ENCODE measurements around the gene APOH. TPM values are rescaled to one million over a fixed set of nuclear protein-coding genes. Genes with fewer than 3 reads are reported as not detected.

The APOH gene, protein sequence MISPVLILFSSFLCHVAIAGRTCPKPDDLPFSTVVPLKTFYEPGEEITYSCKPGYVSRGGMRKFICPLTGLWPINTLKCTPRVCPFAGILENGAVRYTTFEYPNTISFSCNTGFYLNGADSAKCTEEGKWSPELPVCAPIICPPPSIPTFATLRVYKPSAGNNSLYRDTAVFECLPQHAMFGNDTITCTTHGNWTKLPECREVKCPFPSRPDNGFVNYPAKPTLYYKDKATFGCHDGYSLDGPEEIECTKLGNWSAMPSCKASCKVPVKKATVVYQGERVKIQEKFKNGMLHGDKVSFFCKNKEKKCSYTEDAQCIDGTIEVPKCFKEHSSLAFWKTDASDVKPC
- polyA plus RNA-seq (2013, experiment 1 of 2), result not detected
- not detected for polyA plus RNA-seq (2013, experiment 2 of 2)

DNA sequence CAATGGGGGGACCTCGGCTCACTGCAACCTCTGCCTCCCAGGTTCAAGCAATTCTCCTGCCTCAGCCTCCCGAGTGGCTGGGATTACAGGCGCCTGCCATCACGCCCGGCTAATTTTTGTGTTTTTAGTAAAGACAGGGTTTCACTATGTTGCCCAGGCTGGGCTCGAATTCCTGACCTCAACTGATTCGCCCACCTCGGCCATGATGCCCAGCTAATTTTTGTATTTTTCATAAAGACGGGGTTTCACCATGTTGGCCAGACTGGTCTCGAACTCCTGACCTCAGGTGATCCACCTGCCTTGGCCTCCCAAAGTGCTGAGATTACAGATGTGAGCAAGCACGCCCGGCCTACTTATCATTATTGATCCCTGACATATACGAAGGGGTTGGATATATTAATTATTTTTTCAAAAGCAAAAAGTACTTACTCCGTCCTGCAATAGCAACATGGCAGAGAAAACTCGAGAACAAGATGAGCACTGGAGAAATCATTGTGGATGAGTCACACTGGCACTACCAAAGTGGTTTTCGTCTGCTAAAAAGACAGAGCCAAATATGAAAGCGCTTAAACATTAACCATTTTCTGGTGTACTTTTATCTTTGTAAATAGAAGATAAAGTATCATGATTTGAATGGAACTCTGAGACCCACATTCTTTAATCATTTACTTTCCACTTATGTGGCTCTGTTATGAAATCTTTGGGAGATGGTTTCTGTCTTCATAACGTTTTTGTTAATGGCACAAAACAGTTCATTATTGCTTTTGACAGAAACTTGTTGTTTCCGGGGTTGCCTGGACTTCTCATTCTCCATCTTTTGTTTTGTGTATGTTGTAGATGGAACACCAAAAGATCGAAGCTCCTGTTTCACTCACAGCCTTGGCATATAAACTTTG, at the start of gene APOH:
Gene APOH, minus strand, starts transcription at position 529 of the 896 bp plus-strand sequence. Its CDS starts 36 bp downstream, at position 493.
- no CpG with 5 or more reads among the region's 20 CpGs for WGBS (ENCODE audit: extremely low coverage, insufficient coverage, low lambda C conversion rate)
- no peak for DNase-seq

DNA sequence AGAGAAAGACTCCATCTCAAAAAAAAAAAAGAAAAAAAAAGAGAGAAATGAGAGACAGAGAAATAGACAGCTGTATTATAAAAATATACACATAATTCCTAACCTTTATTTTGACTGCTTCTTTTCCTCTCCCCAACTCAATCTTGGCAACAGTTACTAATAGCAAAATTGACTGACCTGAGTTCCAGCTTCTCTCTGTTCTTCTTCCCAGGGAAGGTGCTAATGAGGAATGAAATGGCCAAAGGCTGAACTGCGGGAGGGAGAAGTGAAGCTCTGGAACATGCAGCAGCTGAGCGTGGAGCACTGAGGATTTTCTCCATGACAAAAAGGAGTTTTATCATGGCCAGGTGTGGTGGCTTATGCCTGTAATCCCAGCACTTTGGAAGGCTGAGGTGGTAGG, 48.0 kb upstream of the APOH start:
- Histone ChIP-seq H4K5ac (ENCODE audit: low read length) (no peak overlapping the region), H2BK5ac (ENCODE audit: low read length) (no peak overlapping the region), H2BK15ac (replicated peaks; ENCODE audit: low read depth) (no peak overlapping the region), H3K4ac (ENCODE audit: low read depth, low read length) (no peak overlapping the region), H3K79me1 (ENCODE audit: low read length) (no peaks in the 10 kb centered on the region), H3K9ac (ENCODE audit: low read length) (no peak overlapping the region), H2BK120ac (ENCODE audit: low read depth, low read length) (no peak overlapping the region), H3K27me3 (ENCODE audit: insufficient read depth, low read length, poor library complexity) (no peaks in the 10 kb centered on the region), H3K27ac (ENCODE audit: low read depth, low read length) (no peak overlapping the region), H3K4me3 (ENCODE audit: low read length) (no peak overlapping the region), H3K79me2 (ENCODE audit: control insufficient read depth, insufficient read depth, low read length) (no peaks in the 10 kb centered on the region), H4K8ac (ENCODE audit: low read depth, low read length) (no peak overlapping the region), H3K36me3 (ENCODE audit: control insufficient read depth, insufficient read depth, low read length) (no peaks in the 10 kb centered on the region), H3K23ac (ENCODE audit: low read length) (no peak overlapping the region), H2AK5ac (ENCODE audit: low read length) (no peak overlapping the region), H3K56ac (ENCODE audit: low read length) (no peak overlapping the region), H3K4me1 (ENCODE audit: control insufficient read depth, low read depth, low read length) (no peaks in the 10 kb centered on the region), H3K4me2 (ENCODE audit: low read length) (no peak overlapping the region), H3K18ac (ENCODE audit: low read length) (no peak overlapping the region)
- WGBS (ENCODE audit: extremely low coverage, insufficient coverage, low lambda C conversion rate), result no CpG with 5 or more reads among the region's 2 CpGs
- DNase-seq, result peak; percentile 36

More for the DNA sequence above, at the start of gene APOH:
- Histone ChIP-seq H3K9ac (ENCODE audit: low read length) (no peak within 1 kb of the TSS), H3K27me3 (ENCODE audit: insufficient read depth, low read length, poor library complexity) (no peaks in the 10 kb centered on the region), H4K5ac (ENCODE audit: low read length) (no peak within 1 kb of the TSS), H3K36me3 (ENCODE audit: control insufficient read depth, insufficient read depth, low read length) (no peaks in the 10 kb centered on the region), H3K56ac (ENCODE audit: low read length) (no peak within 1 kb of the TSS), H3K27ac (ENCODE audit: low read depth, low read length) (no peak within 1 kb of the TSS), H3K23ac (ENCODE audit: low read length) (no peak within 1 kb of the TSS), H2BK120ac (ENCODE audit: low read depth, low read length) (no peak within 1 kb of the TSS), H3K79me2 (ENCODE audit: control insufficient read depth, insufficient read depth, low read length) (no peaks in the 10 kb centered on the region), H3K4me1 (ENCODE audit: control insufficient read depth, low read depth, low read length) (no peaks in the 10 kb centered on the region), H2BK15ac (replicated peaks; ENCODE audit: low read depth) (no peak within 1 kb of the TSS), H3K4me3 (ENCODE audit: low read length) (no peak within 1 kb of the TSS), H2BK5ac (ENCODE audit: low read length) (no peak within 1 kb of the TSS), H3K4ac (ENCODE audit: low read depth, low read length) (no peak within 1 kb of the TSS), H3K18ac (ENCODE audit: low read length) (no peak within 1 kb of the TSS), H2AK5ac (ENCODE audit: low read length) (no peak within 1 kb of the TSS), H3K4me2 (ENCODE audit: low read length) (no peak within 1 kb of the TSS), H4K8ac (ENCODE audit: low read depth, low read length) (no peak within 1 kb of the TSS), H3K79me1 (ENCODE audit: low read length) (no peaks in the 10 kb centered on the region)

DNA sequence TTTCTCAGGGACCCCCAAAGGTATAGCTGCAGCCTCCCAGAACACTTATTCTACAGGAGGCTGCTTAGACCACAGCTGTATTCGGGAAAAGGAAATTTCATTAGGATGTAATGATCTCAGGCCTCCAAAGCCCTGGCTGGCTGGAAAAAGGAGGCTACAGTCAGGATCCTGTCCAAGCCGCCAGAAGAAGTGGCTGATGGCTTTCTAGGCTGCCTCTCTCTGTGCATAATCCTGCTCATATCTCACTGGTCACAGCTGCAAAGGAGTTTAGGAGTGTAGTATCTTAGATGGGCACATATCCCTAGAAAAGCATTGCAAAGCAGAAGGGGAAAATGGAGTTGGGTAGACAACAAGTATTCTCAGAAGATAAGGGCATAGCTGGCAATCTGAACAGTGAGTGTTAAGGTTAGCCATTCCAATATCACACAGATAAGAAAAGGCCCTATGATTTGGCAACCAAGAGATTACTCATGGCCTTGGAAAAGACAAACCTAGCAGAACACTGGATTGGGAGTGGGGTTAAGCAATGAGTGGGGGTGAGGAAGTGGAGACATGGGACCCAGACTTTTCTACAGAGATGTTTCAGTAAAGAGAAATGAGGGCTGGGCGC, 47.2 kb upstream of the APOH start:
- WGBS (ENCODE audit: extremely low coverage, insufficient coverage, low lambda C conversion rate), result no CpG with 5 or more reads among the region's 3 CpGs
- H3K27ac ChIP-seq (ENCODE audit: low read depth, low read length), result no peak overlapping the region

DNA sequence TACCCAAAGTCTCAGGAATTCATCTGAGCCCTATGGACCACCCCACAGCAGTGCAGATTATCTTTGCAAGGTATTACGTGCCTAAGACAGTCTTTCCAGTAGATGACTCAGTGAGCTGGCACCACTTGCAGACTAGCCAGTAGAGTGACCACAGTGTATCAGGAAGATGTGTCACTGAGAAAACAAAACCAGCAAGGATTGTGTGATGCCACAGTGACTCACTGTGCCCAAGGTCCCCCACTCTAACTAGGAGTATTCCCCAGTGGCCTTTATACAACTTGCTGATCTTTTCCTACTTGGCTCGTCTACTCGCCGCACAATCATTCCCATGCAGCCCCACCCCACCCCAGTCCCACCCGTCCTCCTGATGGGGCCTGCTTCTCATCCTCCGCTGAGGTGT, 46.4 kb upstream of the APOH start:
- Histone ChIP-seq H2BK5ac (ENCODE audit: low read length) (no peak overlapping the region), H3K79me2 (ENCODE audit: control insufficient read depth, insufficient read depth, low read length) (no peaks in the 10 kb centered on the region), H3K4ac (ENCODE audit: low read depth, low read length) (no peak overlapping the region), H3K4me1 (ENCODE audit: control insufficient read depth, low read depth, low read length) (no peaks in the 10 kb centered on the region), H2BK120ac (ENCODE audit: low read depth, low read length) (no peak overlapping the region), H3K56ac (ENCODE audit: low read length) (no peak overlapping the region), H3K36me3 (ENCODE audit: control insufficient read depth, insufficient read depth, low read length) (no peaks in the 10 kb centered on the region), H4K5ac (ENCODE audit: low read length) (no peak overlapping the region), H4K8ac (ENCODE audit: low read depth, low read length) (no peak overlapping the region), H3K4me3 (ENCODE audit: low read length) (no peak overlapping the region), H3K27me3 (ENCODE audit: insufficient read depth, low read length, poor library complexity) (no peaks in the 10 kb centered on the region), H3K27ac (ENCODE audit: low read depth, low read length) (no peak overlapping the region), H3K23ac (ENCODE audit: low read length) (no peak overlapping the region), H3K18ac (ENCODE audit: low read length) (no peak overlapping the region), H3K4me2 (ENCODE audit: low read length) (no peak overlapping the region), H2BK15ac (replicated peaks; ENCODE audit: low read depth) (no peak overlapping the region), H2AK5ac (ENCODE audit: low read length) (no peak overlapping the region), H3K79me1 (ENCODE audit: low read length) (no peaks in the 10 kb centered on the region), H3K9ac (ENCODE audit: low read length) (no peak overlapping the region)
- DNase-seq, result no peak
- WGBS (ENCODE audit: extremely low coverage, insufficient coverage, low lambda C conversion rate), result no CpG with 5 or more reads among the region's 6 CpGs

More for the DNA sequence above, 47.2 kb upstream of the APOH start:
- H3K4ac ChIP-seq (ENCODE audit: low read depth, low read length), result no peak overlapping the region
- H2BK15ac ChIP-seq (replicated peaks; ENCODE audit: low read depth), result no peak overlapping the region
- H4K8ac ChIP-seq (ENCODE audit: low read depth, low read length), result no peak overlapping the region
- H2BK5ac ChIP-seq (ENCODE audit: low read length), result no peak overlapping the region
- H4K5ac ChIP-seq (ENCODE audit: low read length), result no peak overlapping the region
- no peak overlapping the region for H3K56ac ChIP-seq (ENCODE audit: low read length)
- H3K18ac ChIP-seq (ENCODE audit: low read length), result no peak overlapping the region
- no peak overlapping the region for H2AK5ac ChIP-seq (ENCODE audit: low read length)
- H3K4me1 ChIP-seq (ENCODE audit: control insufficient read depth, low read depth, low read length), result no peaks in the 10 kb centered on the region
- H2BK120ac ChIP-seq (ENCODE audit: low read depth, low read length), result no peak overlapping the region
- H3K9ac ChIP-seq (ENCODE audit: low read length), result no peak overlapping the region
- H3K4me2 ChIP-seq (ENCODE audit: low read length), result no peak overlapping the region
- H3K27me3 ChIP-seq (ENCODE audit: insufficient read depth, low read length, poor library complexity), result no peaks in the 10 kb centered on the region
- H3K23ac ChIP-seq (ENCODE audit: low read length), result no peak overlapping the region
- no peaks in the 10 kb centered on the region for H3K79me2 ChIP-seq (ENCODE audit: control insufficient read depth, insufficient read depth, low read length)
- H3K36me3 ChIP-seq (ENCODE audit: control insufficient read depth, insufficient read depth, low read length), result no peaks in the 10 kb centered on the region
- peak; percentile 28 for DNase-seq
- no peaks in the 10 kb centered on the region for H3K79me1 ChIP-seq (ENCODE audit: low read length)
- H3K4me3 ChIP-seq (ENCODE audit: low read length), result no peak overlapping the region

DNA sequence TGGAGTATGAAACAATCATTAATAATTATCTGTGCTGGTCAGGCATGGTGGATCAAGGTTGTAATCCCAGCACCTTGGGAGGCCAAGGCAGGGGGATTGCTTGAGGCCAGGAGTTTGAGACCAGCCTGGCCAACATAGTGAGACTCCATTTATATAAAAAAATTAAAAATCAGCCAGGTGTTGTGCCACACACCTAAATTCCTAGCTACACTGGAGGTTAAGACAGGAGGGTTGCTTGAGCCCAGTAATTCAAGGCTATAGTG, 44.3 kb upstream of the APOH start:
- Histone ChIP-seq H3K36me3 (ENCODE audit: control insufficient read depth, insufficient read depth, low read length) (no peaks in the 10 kb centered on the region), H3K4me1 (ENCODE audit: control insufficient read depth, low read depth, low read length) (no peaks in the 10 kb centered on the region), H3K23ac (ENCODE audit: low read length) (no peak overlapping the region), H2BK15ac (replicated peaks; ENCODE audit: low read depth) (no peak overlapping the region), H3K56ac (ENCODE audit: low read length) (no peak overlapping the region), H3K79me2 (ENCODE audit: control insufficient read depth, insufficient read depth, low read length) (no peaks in the 10 kb centered on the region), H3K4ac (ENCODE audit: low read depth, low read length) (no peak overlapping the region), H3K4me2 (ENCODE audit: low read length) (no peak overlapping the region), H3K79me1 (ENCODE audit: low read length) (no peaks in the 10 kb centered on the region), H3K27ac (ENCODE audit: low read depth, low read length) (no peak overlapping the region), H2AK5ac (ENCODE audit: low read length) (no peak overlapping the region), H3K9ac (ENCODE audit: low read length) (no peak overlapping the region), H3K27me3 (ENCODE audit: insufficient read depth, low read length, poor library complexity) (no peaks in the 10 kb centered on the region), H3K18ac (ENCODE audit: low read length) (no peak overlapping the region), H2BK5ac (ENCODE audit: low read length) (no peak overlapping the region), H3K4me3 (ENCODE audit: low read length) (no peak overlapping the region), H2BK120ac (ENCODE audit: low read depth, low read length) (no peak overlapping the region), H4K5ac (ENCODE audit: low read length) (no peak overlapping the region), H4K8ac (ENCODE audit: low read depth, low read length) (no peak overlapping the region)
- no peak for DNase-seq
